ENCODE measurements around the gene NAV3. TPM values are rescaled to one million over a fixed set of nuclear protein-coding genes. Genes with fewer than 3 reads are reported as not detected.
A peak's percentile ranks its signal among the peaks of the same experiment; 100 is the strongest.

The NAV3 gene
- total and polyA plus RNA-seq, 4 donors = 0.22 to 1.7 (median 0.71) TPM

DNA sequence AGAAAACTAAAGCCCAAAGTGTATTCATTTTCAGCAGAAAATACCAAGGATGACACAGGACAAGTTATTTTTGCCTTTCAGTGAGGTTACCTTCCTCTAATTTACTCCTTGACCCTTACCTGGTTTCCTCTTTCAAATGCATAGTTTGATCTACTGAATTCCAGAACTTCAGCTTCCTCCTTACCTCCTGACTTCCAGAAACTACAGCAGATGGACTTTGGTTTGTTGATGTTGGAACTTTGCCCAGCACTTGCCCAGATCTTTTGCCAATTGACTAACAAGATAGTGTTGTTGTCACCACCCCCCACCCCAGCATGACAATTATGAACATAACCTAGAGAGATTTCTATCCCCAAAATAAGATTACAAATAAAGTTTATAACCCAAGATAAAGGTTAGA lies 63.2 kb downstream of the NAV3 start:
- no peaks in the 10 kb centered on the region for H3K27me3 ChIP-seq (ENCODE audit: control insufficient read depth in 4 of 4, insufficient read depth in 4 of 4, low read length in 3 of 4)
- no peak overlapping the region for H3K9ac ChIP-seq (ENCODE audit: low read depth in 1 of 2, low read length in 2 of 2)
- DNase-seq (ENCODE audit: low spot score) = peak; percentile 35
- H3K9me3 ChIP-seq (ENCODE audit: control insufficient read depth in 4 of 4, low read length in 3 of 4) = no peaks in the 10 kb centered on the region
- H3K36me3 ChIP-seq (ENCODE audit: control insufficient read depth in 4 of 4, insufficient read depth in 3 of 4, low read depth in 1 of 4, low read length in 3 of 4) = no peaks in the 10 kb centered on the region
- peak overlapping the region in 1 of 2 donors; percentile 60 for H3K27ac ChIP-seq (ENCODE audit: low read depth in 1 of 2, low read length in 2 of 2)
- no peak overlapping the region for H3K4me3 ChIP-seq (ENCODE audit: low read depth in 1 of 3, low read length in 3 of 3)
- TF ChIP-seq FOXA2 (IDR thresholded peaks at IDR 0.05) (peak; percentile 75), SP1 (IDR thresholded peaks at IDR 0.05) (peak; percentile 95), HNF4A (conservative IDR thresholded peaks at IDR 0.05) (peak; percentile 94 to 95), NR2F2 (IDR thresholded peaks at IDR 0.05) (no peak), RAD21 (IDR thresholded peaks at IDR 0.05) (peak; percentile 10 to 12), JUND (IDR thresholded peaks at IDR 0.05) (peak; percentile 45 to 73), RXRA (IDR thresholded peaks at IDR 0.05) (peak; percentile 32 to 52), TAF1 (conservative IDR thresholded peaks at IDR 0.05) (no peak), HNF4G (IDR thresholded peaks at IDR 0.05) (peak; percentile 88), FOXA1 (IDR thresholded peaks at IDR 0.05) (peak; percentile 79)
- TF ChIP-seq, protein P1, sequence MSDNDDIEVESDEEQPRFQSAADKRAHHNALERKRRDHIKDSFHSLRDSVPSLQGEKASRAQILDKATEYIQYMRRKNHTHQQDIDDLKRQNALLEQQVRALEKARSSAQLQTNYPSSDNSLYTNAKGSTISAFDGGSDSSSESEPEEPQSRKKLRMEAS (IDR thresholded peaks at IDR 0.05) = peak; percentile 60
- TF ChIP-seq, protein P2, sequence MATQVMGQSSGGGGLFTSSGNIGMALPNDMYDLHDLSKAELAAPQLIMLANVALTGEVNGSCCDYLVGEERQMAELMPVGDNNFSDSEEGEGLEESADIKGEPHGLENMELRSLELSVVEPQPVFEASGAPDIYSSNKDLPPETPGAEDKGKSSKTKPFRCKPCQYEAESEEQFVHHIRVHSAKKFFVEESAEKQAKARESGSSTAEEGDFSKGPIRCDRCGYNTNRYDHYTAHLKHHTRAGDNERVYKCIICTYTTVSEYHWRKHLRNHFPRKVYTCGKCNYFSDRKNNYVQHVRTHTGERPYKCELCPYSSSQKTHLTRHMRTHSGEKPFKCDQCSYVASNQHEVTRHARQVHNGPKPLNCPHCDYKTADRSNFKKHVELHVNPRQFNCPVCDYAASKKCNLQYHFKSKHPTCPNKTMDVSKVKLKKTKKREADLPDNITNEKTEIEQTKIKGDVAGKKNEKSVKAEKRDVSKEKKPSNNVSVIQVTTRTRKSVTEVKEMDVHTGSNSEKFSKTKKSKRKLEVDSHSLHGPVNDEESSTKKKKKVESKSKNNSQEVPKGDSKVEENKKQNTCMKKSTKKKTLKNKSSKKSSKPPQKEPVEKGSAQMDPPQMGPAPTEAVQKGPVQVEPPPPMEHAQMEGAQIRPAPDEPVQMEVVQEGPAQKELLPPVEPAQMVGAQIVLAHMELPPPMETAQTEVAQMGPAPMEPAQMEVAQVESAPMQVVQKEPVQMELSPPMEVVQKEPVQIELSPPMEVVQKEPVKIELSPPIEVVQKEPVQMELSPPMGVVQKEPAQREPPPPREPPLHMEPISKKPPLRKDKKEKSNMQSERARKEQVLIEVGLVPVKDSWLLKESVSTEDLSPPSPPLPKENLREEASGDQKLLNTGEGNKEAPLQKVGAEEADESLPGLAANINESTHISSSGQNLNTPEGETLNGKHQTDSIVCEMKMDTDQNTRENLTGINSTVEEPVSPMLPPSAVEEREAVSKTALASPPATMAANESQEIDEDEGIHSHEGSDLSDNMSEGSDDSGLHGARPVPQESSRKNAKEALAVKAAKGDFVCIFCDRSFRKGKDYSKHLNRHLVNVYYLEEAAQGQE (IDR thresholded peaks at IDR 0.05) = peak; percentile 51
- TF ChIP-seq, protein P3, sequence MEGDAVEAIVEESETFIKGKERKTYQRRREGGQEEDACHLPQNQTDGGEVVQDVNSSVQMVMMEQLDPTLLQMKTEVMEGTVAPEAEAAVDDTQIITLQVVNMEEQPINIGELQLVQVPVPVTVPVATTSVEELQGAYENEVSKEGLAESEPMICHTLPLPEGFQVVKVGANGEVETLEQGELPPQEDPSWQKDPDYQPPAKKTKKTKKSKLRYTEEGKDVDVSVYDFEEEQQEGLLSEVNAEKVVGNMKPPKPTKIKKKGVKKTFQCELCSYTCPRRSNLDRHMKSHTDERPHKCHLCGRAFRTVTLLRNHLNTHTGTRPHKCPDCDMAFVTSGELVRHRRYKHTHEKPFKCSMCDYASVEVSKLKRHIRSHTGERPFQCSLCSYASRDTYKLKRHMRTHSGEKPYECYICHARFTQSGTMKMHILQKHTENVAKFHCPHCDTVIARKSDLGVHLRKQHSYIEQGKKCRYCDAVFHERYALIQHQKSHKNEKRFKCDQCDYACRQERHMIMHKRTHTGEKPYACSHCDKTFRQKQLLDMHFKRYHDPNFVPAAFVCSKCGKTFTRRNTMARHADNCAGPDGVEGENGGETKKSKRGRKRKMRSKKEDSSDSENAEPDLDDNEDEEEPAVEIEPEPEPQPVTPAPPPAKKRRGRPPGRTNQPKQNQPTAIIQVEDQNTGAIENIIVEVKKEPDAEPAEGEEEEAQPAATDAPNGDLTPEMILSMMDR (IDR thresholded peaks at IDR 0.05; ENCODE audit: low read depth, low read length, missing input control) = no peak
- TF ChIP-seq, protein P4, sequence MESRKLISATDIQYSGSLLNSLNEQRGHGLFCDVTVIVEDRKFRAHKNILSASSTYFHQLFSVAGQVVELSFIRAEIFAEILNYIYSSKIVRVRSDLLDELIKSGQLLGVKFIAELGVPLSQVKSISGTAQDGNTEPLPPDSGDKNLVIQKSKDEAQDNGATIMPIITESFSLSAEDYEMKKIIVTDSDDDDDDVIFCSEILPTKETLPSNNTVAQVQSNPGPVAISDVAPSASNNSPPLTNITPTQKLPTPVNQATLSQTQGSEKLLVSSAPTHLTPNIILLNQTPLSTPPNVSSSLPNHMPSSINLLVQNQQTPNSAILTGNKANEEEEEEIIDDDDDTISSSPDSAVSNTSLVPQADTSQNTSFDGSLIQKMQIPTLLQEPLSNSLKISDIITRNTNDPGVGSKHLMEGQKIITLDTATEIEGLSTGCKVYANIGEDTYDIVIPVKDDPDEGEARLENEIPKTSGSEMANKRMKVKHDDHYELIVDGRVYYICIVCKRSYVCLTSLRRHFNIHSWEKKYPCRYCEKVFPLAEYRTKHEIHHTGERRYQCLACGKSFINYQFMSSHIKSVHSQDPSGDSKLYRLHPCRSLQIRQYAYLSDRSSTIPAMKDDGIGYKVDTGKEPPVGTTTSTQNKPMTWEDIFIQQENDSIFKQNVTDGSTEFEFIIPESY (IDR thresholded peaks at IDR 0.05) = no peak
- peaks cover 1 to 15% (median 10%) of the 10 kb centered on the region in 4 donors for H3K4me1 ChIP-seq (ENCODE audit: control insufficient read depth in 4 of 4, insufficient read depth in 4 of 4, low read length in 3 of 4)

DNA sequence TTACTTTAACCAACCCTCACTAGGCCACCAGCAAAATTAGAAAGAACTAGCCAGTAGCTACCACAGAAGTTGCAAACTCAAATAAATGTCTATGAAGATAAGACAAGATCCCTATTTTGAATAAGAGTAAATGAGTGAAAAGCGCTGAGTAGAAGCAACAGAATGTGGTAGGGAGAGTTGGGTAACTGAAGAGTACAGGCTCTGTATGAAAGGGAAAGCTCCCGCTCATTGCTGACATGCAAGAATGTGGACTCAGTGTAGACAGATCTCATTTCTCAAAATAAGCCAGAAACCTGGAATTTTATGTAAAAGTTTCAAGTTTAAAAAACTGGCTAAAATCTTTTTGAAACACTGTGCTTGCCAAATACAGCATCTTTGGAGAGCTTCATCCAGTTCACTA lies 63.9 kb downstream of the NAV3 start:
- Histone ChIP-seq H3K27me3 (ENCODE audit: control insufficient read depth in 4 of 4, insufficient read depth in 4 of 4, low read length in 3 of 4) (no peaks in the 10 kb centered on the region), H3K4me1 (ENCODE audit: control insufficient read depth in 4 of 4, insufficient read depth in 4 of 4, low read length in 3 of 4) (peaks cover 1 to 15% (median 10%) of the 10 kb centered on the region in 4 donors), H3K9ac (ENCODE audit: low read depth in 1 of 2, low read length in 2 of 2) (peak overlapping the region in 1 of 2 donors; percentile 23), H3K27ac (ENCODE audit: low read depth in 1 of 2, low read length in 2 of 2) (peak overlapping the region in 1 of 2 donors; percentile 71), H3K4me3 (ENCODE audit: low read depth in 1 of 3, low read length in 3 of 3) (peak overlapping the region in 2 of 3 donors; percentile 25 to 40), H3K36me3 (ENCODE audit: control insufficient read depth in 4 of 4, insufficient read depth in 3 of 4, low read depth in 1 of 4, low read length in 3 of 4) (no peaks in the 10 kb centered on the region), H3K9me3 (ENCODE audit: control insufficient read depth in 4 of 4, low read length in 3 of 4) (no peaks in the 10 kb centered on the region)
- DNase-seq (ENCODE audit: low spot score) = no peak
- TF ChIP-seq FOXA1 (IDR thresholded peaks at IDR 0.05) (no peak), RXRA (IDR thresholded peaks at IDR 0.05) (no peak), FOXA2 (IDR thresholded peaks at IDR 0.05) (no peak), NR2F2 (IDR thresholded peaks at IDR 0.05) (no peak), HNF4G (IDR thresholded peaks at IDR 0.05) (no peak), HNF4A (conservative IDR thresholded peaks at IDR 0.05) (no peak), YY1 (IDR thresholded peaks at IDR 0.05) (no peak), EGR1 (IDR thresholded peaks at IDR 0.05; ENCODE audit: low read depth in 2 of 2) (no peak), TAF1 (conservative IDR thresholded peaks at IDR 0.05) (no peak)
- TF ChIP-seq, protein P2 (IDR thresholded peaks at IDR 0.05) = no peak
- TF ChIP-seq, protein P3 (IDR thresholded peaks at IDR 0.05; ENCODE audit: low read depth, low read length, missing input control) = no peak
- 31% methylated on average over 2 of the region's 2 CpGs for WGBS
